Fibroblast of lung (primary cell): Measurements from ENCODE around the gene ADIRF. TPM values are rescaled to one million over a fixed set of nuclear protein-coding genes. Genes with fewer than 3 reads are reported as not detected.

Source experiments
- DNase-seq, 2 donors: peaks; one replicate each; pipeline versions ENCODE4 v3.0.0 to v3.0.0-alpha.2; 2010; ENCODE audit warnings: low read depth in 2 of 2
- H2AFZ ChIP-seq: 2 replicates; pipeline ENCODE4 v1.5.1; 2012; ENCODE audit warnings: low read length, control low read depth, inconsistent platforms
- H3K27ac ChIP-seq: 2 replicates; pipeline ENCODE4 v1.5.1; 2011; ENCODE audit warnings: low read length, control low read depth; ENCODE audit not compliant: insufficient read depth
- H3K27me3 ChIP-seq: 2 replicates; pipeline ENCODE4 v1.5.1; 2011; ENCODE audit warnings: mild to moderate bottlenecking, low read length; ENCODE audit not compliant: control insufficient read depth, insufficient read depth
- H3K36me3 ChIP-seq: 2 replicates; pipeline ENCODE4 v1.5.1; 2011; ENCODE audit warnings: low read length; ENCODE audit not compliant: control insufficient read depth, insufficient read depth
- H3K4me1 ChIP-seq: 2 replicates; pipeline ENCODE4 v1.5.1; 2011; ENCODE audit warnings: low read length; ENCODE audit not compliant: control insufficient read depth, insufficient read depth; ENCODE audit errors: extremely low read depth
- H3K4me2 ChIP-seq: 2 replicates; pipeline ENCODE4 v1.5.1; 2011; ENCODE audit warnings: low read length, control low read depth; ENCODE audit not compliant: insufficient read depth; ENCODE audit errors: extremely low read depth
- H3K4me3 ChIP-seq, 4 experiments: fragments of 200-600 bp in 1 of 4; sonication (generic) in 1 of 4; replicated peaks in 1 of 4; 2 replicates each; pipeline ENCODE4 v1.5.1; 2011 to 2016; ENCODE audit warnings: low read length in 4 of 4, low read depth in 3 of 4, mild to moderate bottlenecking in 3 of 4, control low read depth in 2 of 4, inconsistent platforms in 1 of 4, mixed read lengths in 1 of 4; ENCODE audit not compliant: insufficient read depth in 1 of 4; ENCODE audit errors: control extremely low read depth in 1 of 4
- H3K79me2 ChIP-seq: 2 replicates; pipeline ENCODE4 v1.5.1; 2012; ENCODE audit warnings: mild to moderate bottlenecking, low read length, inconsistent platforms; ENCODE audit not compliant: control insufficient read depth, insufficient read depth
- H3K9ac ChIP-seq: 2 replicates; pipeline ENCODE4 v1.5.1; 2011; ENCODE audit warnings: mild to moderate bottlenecking, low read length, control low read depth; ENCODE audit not compliant: insufficient read depth
- H3K9me3 ChIP-seq: 2 replicates; pipeline ENCODE4 v1.5.1; 2012; ENCODE audit warnings: low read depth, low read length; ENCODE audit not compliant: control insufficient read depth, insufficient read depth
- H4K20me1 ChIP-seq: 2 replicates; pipeline ENCODE4 v1.5.1; 2011; ENCODE audit warnings: low read length; ENCODE audit not compliant: control insufficient read depth, insufficient read depth; ENCODE audit errors: extremely low read depth
- EZH2 ChIP-seq: IDR thresholded peaks from 2 replicates; pipeline ENCODE4 v1.5.1; 2012; ENCODE audit warnings: low read length, control low read depth, mild to moderate bottlenecking; ENCODE audit errors: missing control alignments
- polyA plus RNA-seq, 2 donors: library from polyadenylated mRNA; depleted of rRNA in 1 of 2; stranded (reverse) in 1 of 2; unstranded in 1 of 2; fragments of >200 nt; gene quantifications; 2 replicates each; pipeline ENCODE4 v1.2.1, GENCODE V29; 2011 to 2012; ENCODE audit warnings: missing spikeins in 1 of 2
- total RNA-seq: library from RNA; depleted of rRNA; stranded (reverse); fragments of >200 nt; gene quantifications from 2 replicates; pipeline ENCODE4 v1.2.1, GENCODE V29; 2014
- TF ChIP-seq, protein P1 (sequence below), 2 donors: IDR thresholded peaks in 1 of 2; conservative IDR thresholded peaks in 1 of 2; 1 replicate in 1 of 2; 2 replicates in 1 of 2; pipeline ENCODE4 v1.5.1; 2011 to 2012; ENCODE audit warnings: low read length in 2 of 2, control low read depth in 1 of 2, inconsistent platforms in 1 of 2, low read depth in 1 of 2, mild to moderate bottlenecking in 1 of 2

Gene ADIRF
- total and polyA plus RNA-seq, 2 donors (not counting 1 experiment from before 2014, with no cell fraction given): 39.4 to 142 TPM

DNA sequence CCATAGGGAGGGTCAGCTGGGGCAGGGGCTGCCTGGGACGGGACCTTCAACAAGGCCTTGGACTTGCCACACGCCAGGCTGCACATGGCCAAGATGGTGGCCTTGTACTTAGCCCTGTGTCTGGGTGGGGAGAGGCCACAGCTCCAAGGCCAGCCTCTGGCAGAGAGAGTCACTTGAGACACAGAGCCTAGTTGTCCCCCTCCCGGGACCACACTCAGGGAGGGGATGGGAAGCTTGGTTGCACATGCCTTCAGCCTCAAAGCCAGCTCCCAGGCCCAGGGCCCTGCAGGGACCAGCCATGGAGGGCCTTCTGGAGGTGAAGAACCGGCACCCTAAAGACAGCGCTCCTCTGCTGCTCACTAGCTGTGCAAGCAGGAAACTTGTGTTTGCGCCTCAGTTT, 27.6 kb upstream of the ADIRF start:
- no peaks in the 10 kb centered on the region for H3K9me3 ChIP-seq
- no peak for TF ChIP-seq EZH2
- TF ChIP-seq, protein P1, sequence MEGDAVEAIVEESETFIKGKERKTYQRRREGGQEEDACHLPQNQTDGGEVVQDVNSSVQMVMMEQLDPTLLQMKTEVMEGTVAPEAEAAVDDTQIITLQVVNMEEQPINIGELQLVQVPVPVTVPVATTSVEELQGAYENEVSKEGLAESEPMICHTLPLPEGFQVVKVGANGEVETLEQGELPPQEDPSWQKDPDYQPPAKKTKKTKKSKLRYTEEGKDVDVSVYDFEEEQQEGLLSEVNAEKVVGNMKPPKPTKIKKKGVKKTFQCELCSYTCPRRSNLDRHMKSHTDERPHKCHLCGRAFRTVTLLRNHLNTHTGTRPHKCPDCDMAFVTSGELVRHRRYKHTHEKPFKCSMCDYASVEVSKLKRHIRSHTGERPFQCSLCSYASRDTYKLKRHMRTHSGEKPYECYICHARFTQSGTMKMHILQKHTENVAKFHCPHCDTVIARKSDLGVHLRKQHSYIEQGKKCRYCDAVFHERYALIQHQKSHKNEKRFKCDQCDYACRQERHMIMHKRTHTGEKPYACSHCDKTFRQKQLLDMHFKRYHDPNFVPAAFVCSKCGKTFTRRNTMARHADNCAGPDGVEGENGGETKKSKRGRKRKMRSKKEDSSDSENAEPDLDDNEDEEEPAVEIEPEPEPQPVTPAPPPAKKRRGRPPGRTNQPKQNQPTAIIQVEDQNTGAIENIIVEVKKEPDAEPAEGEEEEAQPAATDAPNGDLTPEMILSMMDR (conservative IDR thresholded peaks at IDR 0.05 in 1 of 2, IDR thresholded peaks at IDR 0.05 in 1 of 2; ENCODE audit: low read depth in 1 of 2, low read length in 2 of 2): no peak
- no peaks in the 10 kb centered on the region for H3K27me3 ChIP-seq
- H3K79me2 ChIP-seq: no peaks in the 10 kb centered on the region
- H3K9ac ChIP-seq: no peak overlapping the region
- DNase-seq: no peak
- H3K4me2 ChIP-seq: no peak overlapping the region
- peaks cover 3% of the 10 kb centered on the region for H3K4me1 ChIP-seq
- H3K4me3 ChIP-seq: no peak overlapping the region
- H4K20me1 ChIP-seq: no peaks in the 10 kb centered on the region
- H3K36me3 ChIP-seq: peaks cover 2% of the 10 kb centered on the region
- no peak overlapping the region for H2AFZ ChIP-seq
- H3K27ac ChIP-seq: no peak overlapping the region

DNA sequence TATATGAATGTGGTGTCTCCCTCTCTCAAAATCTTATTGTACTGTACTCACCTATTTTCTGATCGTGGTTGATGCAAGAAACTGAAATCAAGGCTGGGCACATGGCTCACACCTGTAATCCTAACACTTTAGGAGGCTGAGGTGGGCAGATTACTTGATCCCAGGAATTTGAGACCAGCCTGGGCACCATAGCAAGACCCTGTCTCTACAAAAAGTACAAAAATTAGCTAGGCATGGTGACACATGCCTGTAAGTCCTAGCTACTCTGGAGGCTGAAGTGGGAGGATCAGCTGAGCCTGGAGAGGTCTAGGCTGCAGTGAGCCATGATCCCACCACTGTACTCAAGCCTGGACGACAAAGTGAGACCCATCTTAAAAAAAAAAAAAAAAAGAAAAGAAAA, 26.9 kb upstream of the ADIRF start:
- Histone ChIP-seq H3K9me3 (no peaks in the 10 kb centered on the region), H3K36me3 (peaks cover under 1% of the 10 kb centered on the region), H3K27me3 (no peaks in the 10 kb centered on the region), H3K27ac (no peak overlapping the region), H3K4me1 (peaks cover 3% of the 10 kb centered on the region), H4K20me1 (no peaks in the 10 kb centered on the region), H3K79me2 (no peaks in the 10 kb centered on the region), H3K4me3 (no peak overlapping the region), H3K9ac (no peak overlapping the region), H3K4me2 (no peak overlapping the region), H2AFZ (no peak overlapping the region)
- DNase-seq: no peak
- TF ChIP-seq EZH2: no peak
- TF ChIP-seq, protein P1 (conservative IDR thresholded peaks at IDR 0.05 in 1 of 2, IDR thresholded peaks at IDR 0.05 in 1 of 2; ENCODE audit: low read depth in 1 of 2, low read length in 2 of 2): no peak

DNA sequence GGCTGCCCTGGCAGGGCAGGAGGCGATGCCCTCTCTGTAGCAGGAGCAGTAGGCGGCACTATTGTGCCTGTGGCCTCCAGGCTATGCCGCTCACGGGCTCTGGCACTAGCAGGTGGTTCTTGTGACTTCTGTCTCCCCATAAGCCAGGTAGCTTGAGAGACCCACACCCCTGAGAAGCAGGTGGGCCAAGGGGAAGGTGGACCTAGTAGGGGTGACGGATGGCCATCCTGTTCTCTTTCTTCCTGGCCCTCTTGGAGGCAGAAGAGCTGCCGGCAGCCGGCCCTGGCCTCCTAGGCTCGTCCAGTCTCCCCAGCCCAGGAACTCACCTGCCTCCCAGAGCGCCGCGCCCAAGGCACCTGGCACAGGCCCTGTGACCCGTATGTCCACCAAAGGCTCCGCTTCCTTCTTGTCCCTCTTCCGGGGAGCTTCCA, 26.3 kb upstream of the ADIRF start:
- peaks cover 3% of the 10 kb centered on the region for H3K4me1 ChIP-seq
- no peak overlapping the region for H2AFZ ChIP-seq
- no peaks in the 10 kb centered on the region for H3K9me3 ChIP-seq
- no peak for DNase-seq
- H3K4me2 ChIP-seq: no peak overlapping the region
- H3K36me3 ChIP-seq: no peaks in the 10 kb centered on the region
- H4K20me1 ChIP-seq: no peaks in the 10 kb centered on the region
- no peak overlapping the region for H3K27ac ChIP-seq
- H3K9ac ChIP-seq: no peak overlapping the region
- no peaks in the 10 kb centered on the region for H3K79me2 ChIP-seq
- TF ChIP-seq, protein P1 (conservative IDR thresholded peaks at IDR 0.05 in 1 of 2, IDR thresholded peaks at IDR 0.05 in 1 of 2; ENCODE audit: low read depth in 1 of 2, low read length in 2 of 2): no peak
- TF ChIP-seq EZH2: no peak
- no peak overlapping the region for H3K4me3 ChIP-seq
- no peaks in the 10 kb centered on the region for H3K27me3 ChIP-seq
